ENCODE measurements around the gene C19orf85.
A peak's percentile ranks its signal among the peaks of the same experiment; 100 is the strongest.

Gene C19orf85

GRCh38 chr19:55477905-55478304 lies 13.4 kb upstream of the C19orf85 start:
- no peak for DNase-seq (ENCODE audit: low read depth in 2 of 2)

- peak; percentile 94 to 96 for DNase-seq (ENCODE audit: low read depth in 2 of 2)
Measured at GRCh38 chr19:55476100-55476775, 11.7 kb upstream of the C19orf85 start, which contains the start of gene ZNF628. Gene ZNF628 (plus strand): TSS chr19:55476617. CDS start chr19:55479911, 3,294 bp downstream.

- DNase-seq (ENCODE audit: low read depth in 2 of 2), result no peak
Measured at GRCh38 chr19:55474269-55475265, 10.0 kb upstream of the C19orf85 start.

- DNase-seq (ENCODE audit: low read depth in 2 of 2), result no peak
Measured at GRCh38 chr19:55473225-55474012, 8.9 kb upstream of the C19orf85 start.

GRCh38 chr19:55472463-55472862 lies 7.9 kb upstream of the C19orf85 start:
- DNase-seq (ENCODE audit: low read depth in 2 of 2), result no peak

- no peak for DNase-seq (ENCODE audit: low read depth in 2 of 2)
Measured at GRCh38 chr19:55471266-55471665, 6.7 kb upstream of the C19orf85 start.

- no peak for DNase-seq (ENCODE audit: low read depth in 2 of 2)
Measured at GRCh38 chr19:55468054-55468393, 3.5 kb upstream of the C19orf85 start.

GRCh38 chr19:55467236-55468053 lies 2.9 kb upstream of the C19orf85 start:
- peak; percentile 58 to 70 for DNase-seq (ENCODE audit: low read depth in 2 of 2)

GRCh38 chr19:55466241-55466614 lies 1.7 kb upstream of the C19orf85 start:
- DNase-seq (ENCODE audit: low read depth in 2 of 2), result no peak

- DNase-seq (ENCODE audit: low read depth in 2 of 2), result no peak
Measured at GRCh38 chr19:55465460-55466240, 1.1 kb upstream of the C19orf85 start.

GRCh38 chr19:55464039-55464661 lies 401 bp downstream of the C19orf85 start:
- no peak for DNase-seq (ENCODE audit: low read depth in 2 of 2)

- no peak for DNase-seq (ENCODE audit: low read depth in 2 of 2)
Measured at GRCh38 chr19:55463583-55464031, 944 bp downstream of the C19orf85 start.

GRCh38 chr19:55462722-55463121 lies 1.8 kb downstream of the C19orf85 start:
- no peak for DNase-seq (ENCODE audit: low read depth in 2 of 2)

- no peak for DNase-seq (ENCODE audit: low read depth in 2 of 2)
Measured at GRCh38 chr19:55461974-55462626, 2.5 kb downstream of the C19orf85 start.

GRCh38 chr19:55461259-55461973 lies 3.1 kb downstream of the C19orf85 start, which contains the start of gene ISOC2:
Gene ISOC2 (minus strand): TSS chr19:55461642. CDS start chr19:55456486, 5,156 bp downstream.
- DNase-seq (ENCODE audit: low read depth in 2 of 2), result peak; percentile 100

GRCh38 chr19:55460670-55461258 lies 3.8 kb downstream of the C19orf85 start:
- DNase-seq (ENCODE audit: low read depth in 2 of 2), result no peak

- DNase-seq (ENCODE audit: low read depth in 2 of 2), result no peak
Measured at GRCh38 chr19:55459950-55460657, 4.4 kb downstream of the C19orf85 start.

All from stimulated activated CD4-positive, alpha-beta T cell treated with anti-CD3 and anti-CD28 coated beads, Interleukin-1b, Interleukin-23, amount 100 ng/mL, for 4 hours (primary cell).